ENCODE measurements around the gene CCSER1. TPM values are rescaled to one million over a fixed set of nuclear protein-coding genes. Genes with fewer than 3 reads are reported as not detected.

CCSER1 gene
- total RNA-seq, 4 donors from 2014 or later, result 3.6 to 7.0 (median 5.5) TPM

GRCh38 chr4:90245837-90246236 is 118.6 kb downstream of the CCSER1 start:
- H3K4me3 ChIP-seq, result no peak overlapping the region
- intact Hi-C loops (cut with DNase I), result no loop called here

GRCh38 chr4:90246816-90247215 is 119.6 kb downstream of the CCSER1 start:
- H3K4me3 ChIP-seq, result no peak overlapping the region
- WGBS, result 78% methylated on average over 3 of the region's 3 CpGs
- no peak for DNase-seq (ENCODE audit: extremely low spot score)
- H3K9me3 ChIP-seq, result no peaks in the 10 kb centered on the region
- H3K4me1 ChIP-seq, result no peaks in the 10 kb centered on the region
- H3K27ac ChIP-seq (replicated peaks in 1 of 4), result no peak overlapping the region
- no peak for TF ChIP-seq CTCF (IDR thresholded peaks at IDR 0.05)
- no peak for TF ChIP-seq EP300 (IDR thresholded peaks at IDR 0.05)
- no peak for TF ChIP-seq POLR2AphosphoS5 (IDR thresholded peaks at IDR 0.05)
- TF ChIP-seq POLR2A (IDR thresholded peaks at IDR 0.05; ENCODE audit: low read depth), result no peak
- intact Hi-C loops (cut with DNase I), result no loop called here
- H3K27me3 ChIP-seq, result no peaks in the 10 kb centered on the region
- no peaks in the 10 kb centered on the region for H3K36me3 ChIP-seq

More at GRCh38 chr4:90245837-90246236, 118.6 kb downstream of the CCSER1 start:
- no peaks in the 10 kb centered on the region for H3K4me1 ChIP-seq
- H3K9me3 ChIP-seq, result no peaks in the 10 kb centered on the region
- no peaks in the 10 kb centered on the region for H3K36me3 ChIP-seq
- 63% methylated on average over 1 of the region's 1 CpG for WGBS
- no peak for DNase-seq (ENCODE audit: extremely low spot score)
- no peak overlapping the region for H3K27ac ChIP-seq (replicated peaks in 1 of 4)
- H3K27me3 ChIP-seq, result no peaks in the 10 kb centered on the region
- TF ChIP-seq POLR2AphosphoS5 (IDR thresholded peaks at IDR 0.05) (no peak), POLR2A (IDR thresholded peaks at IDR 0.05; ENCODE audit: low read depth) (no peak), EP300 (IDR thresholded peaks at IDR 0.05) (no peak), CTCF (IDR thresholded peaks at IDR 0.05) (no peak)

GRCh38 chr4:90254357-90254756 is 127.2 kb downstream of the CCSER1 start:
- 85% methylated on average over 2 of the region's 2 CpGs for WGBS
- Histone ChIP-seq H3K36me3 (no peaks in the 10 kb centered on the region), H3K4me3 (no peak overlapping the region), H3K27ac (replicated peaks in 1 of 4) (no peak overlapping the region), H3K4me1 (no peaks in the 10 kb centered on the region), H3K9me3 (no peaks in the 10 kb centered on the region), H3K27me3 (no peaks in the 10 kb centered on the region)
- TF ChIP-seq EP300 (IDR thresholded peaks at IDR 0.05) (no peak), CTCF (IDR thresholded peaks at IDR 0.05) (no peak), POLR2AphosphoS5 (IDR thresholded peaks at IDR 0.05) (no peak), POLR2A (IDR thresholded peaks at IDR 0.05; ENCODE audit: low read depth) (no peak)
- no peak for DNase-seq (ENCODE audit: extremely low spot score)
- intact Hi-C loops (cut with DNase I), result no loop called here

GRCh38 chr4:90274175-90274574 is 147.0 kb downstream of the CCSER1 start:
- H3K9me3 ChIP-seq, result peaks cover 0 to 5% (median 0%) of the 10 kb centered on the region in 4 donors
- no peak for TF ChIP-seq POLR2AphosphoS5 (IDR thresholded peaks at IDR 0.05)
- no peak for TF ChIP-seq POLR2A (IDR thresholded peaks at IDR 0.05; ENCODE audit: low read depth)
- no peak for TF ChIP-seq CTCF (IDR thresholded peaks at IDR 0.05)
- TF ChIP-seq EP300 (IDR thresholded peaks at IDR 0.05), result no peak
- intact Hi-C loops (cut with DNase I), result no loop called here
- H3K36me3 ChIP-seq, result no peaks in the 10 kb centered on the region
- no peaks in the 10 kb centered on the region for H3K4me1 ChIP-seq
- no peak overlapping the region for H3K4me3 ChIP-seq
- H3K27ac ChIP-seq (replicated peaks in 1 of 4), result no peak overlapping the region
- WGBS, result 69% methylated on average over 1 of the region's 1 CpG
- H3K27me3 ChIP-seq, result no peaks in the 10 kb centered on the region
- no peak for DNase-seq (ENCODE audit: extremely low spot score)

GRCh38 chr4:90280954-90281353 is 153.8 kb downstream of the CCSER1 start:
- 66% methylated on average over 3 of the region's 3 CpGs for WGBS
- intact Hi-C loops (cut with DNase I), result no loop called here

More at GRCh38 chr4:90280954-90281353, 153.8 kb downstream of the CCSER1 start:
- Histone ChIP-seq H3K36me3 (no peaks in the 10 kb centered on the region), H3K4me3 (no peak overlapping the region), H3K27me3 (no peaks in the 10 kb centered on the region), H3K9me3 (no peaks in the 10 kb centered on the region), H3K4me1 (no peaks in the 10 kb centered on the region), H3K27ac (replicated peaks in 1 of 4) (no peak overlapping the region)
- DNase-seq (ENCODE audit: extremely low spot score), result no peak
- TF ChIP-seq POLR2AphosphoS5 (IDR thresholded peaks at IDR 0.05) (no peak), CTCF (IDR thresholded peaks at IDR 0.05) (no peak)

Measured in esophagus muscularis mucosa (tissue), 4 donors.